ENCODE data around the gene NUP50.

DNA sequence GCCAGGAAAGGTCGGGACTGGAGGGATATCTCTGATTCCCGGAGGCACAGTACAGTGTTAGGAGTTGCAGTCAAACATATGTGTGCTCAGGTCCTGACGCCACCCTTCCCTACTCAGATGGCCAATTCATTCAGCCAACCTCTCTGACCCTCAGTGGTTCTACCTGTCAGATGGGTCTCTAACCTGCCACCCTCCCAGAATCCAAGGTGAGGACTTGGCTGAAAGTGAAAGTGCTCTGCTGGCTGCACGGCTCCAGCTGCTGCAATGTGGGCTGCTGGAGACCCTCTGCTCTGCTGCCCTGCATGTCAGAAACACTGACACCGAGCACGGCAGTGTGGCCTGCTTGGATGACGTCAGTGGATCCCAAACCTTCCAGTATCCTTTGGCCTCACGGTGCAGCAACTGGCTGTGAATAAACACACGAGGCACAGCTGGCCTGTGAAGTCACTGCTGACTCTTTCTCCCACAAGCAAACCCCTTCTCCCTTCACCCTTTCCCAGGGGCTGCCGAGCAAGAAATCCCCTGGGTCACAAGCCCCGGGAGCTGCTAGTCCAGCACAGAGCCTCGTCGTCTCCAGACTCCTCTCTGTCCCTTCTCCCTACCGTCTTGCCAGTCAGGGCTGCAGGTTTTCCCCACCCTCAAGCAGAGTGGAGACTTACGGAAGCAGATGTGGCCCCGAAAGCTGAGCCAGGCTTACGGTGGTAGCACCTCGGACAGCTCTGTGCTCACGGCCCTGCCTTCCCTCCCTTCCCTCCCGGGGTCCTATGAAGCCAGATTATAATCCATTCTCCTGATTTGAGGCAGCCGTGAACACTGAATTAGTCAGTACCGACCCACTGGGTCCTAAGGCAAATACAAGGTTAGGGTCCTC lies 52.6 kb downstream of the NUP50 start:
- TF ChIP-seq, protein P1, sequence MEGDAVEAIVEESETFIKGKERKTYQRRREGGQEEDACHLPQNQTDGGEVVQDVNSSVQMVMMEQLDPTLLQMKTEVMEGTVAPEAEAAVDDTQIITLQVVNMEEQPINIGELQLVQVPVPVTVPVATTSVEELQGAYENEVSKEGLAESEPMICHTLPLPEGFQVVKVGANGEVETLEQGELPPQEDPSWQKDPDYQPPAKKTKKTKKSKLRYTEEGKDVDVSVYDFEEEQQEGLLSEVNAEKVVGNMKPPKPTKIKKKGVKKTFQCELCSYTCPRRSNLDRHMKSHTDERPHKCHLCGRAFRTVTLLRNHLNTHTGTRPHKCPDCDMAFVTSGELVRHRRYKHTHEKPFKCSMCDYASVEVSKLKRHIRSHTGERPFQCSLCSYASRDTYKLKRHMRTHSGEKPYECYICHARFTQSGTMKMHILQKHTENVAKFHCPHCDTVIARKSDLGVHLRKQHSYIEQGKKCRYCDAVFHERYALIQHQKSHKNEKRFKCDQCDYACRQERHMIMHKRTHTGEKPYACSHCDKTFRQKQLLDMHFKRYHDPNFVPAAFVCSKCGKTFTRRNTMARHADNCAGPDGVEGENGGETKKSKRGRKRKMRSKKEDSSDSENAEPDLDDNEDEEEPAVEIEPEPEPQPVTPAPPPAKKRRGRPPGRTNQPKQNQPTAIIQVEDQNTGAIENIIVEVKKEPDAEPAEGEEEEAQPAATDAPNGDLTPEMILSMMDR (optimal IDR thresholded peaks at IDR 0.05 in 1 of 3, IDR thresholded peaks at IDR 0.05 in 1 of 3, conservative IDR thresholded peaks at IDR 0.05 in 1 of 3; ENCODE audit: extremely low read depth in 1 of 3, insufficient read depth in 2 of 3, low read length in 3 of 3): no peak
- no peak for TF ChIP-seq EZH2 (IDR thresholded peaks at IDR 0.05; ENCODE audit: low read length)
